Endodermal cell (in vitro differentiated cells): Measurements from ENCODE around the gene LDAH. TPM values are rescaled to one million over a fixed set of nuclear protein-coding genes. Genes with fewer than 3 reads are reported as not detected.

Experiments used
- DNase-seq: peaks from one replicate; pipeline ENCODE4 v3.0.0-alpha.2; 2017
- H3K27ac ChIP-seq: 2 replicates; pipeline ENCODE4 v1.5.1; 2013; ENCODE audit warnings: mild to moderate bottlenecking, low read depth, low read length, moderate library complexity
- H3K27me3 ChIP-seq: 2 replicates; pipeline ENCODE4 v1.6.1; 2013; ENCODE audit warnings: mild to moderate bottlenecking, low read length, moderate library complexity; ENCODE audit not compliant: insufficient read depth, control insufficient read depth, poor library complexity, severe bottlenecking
- H3K36me3 ChIP-seq: 2 replicates; pipeline ENCODE4 v1.7.0; 2013; ENCODE audit warnings: mild to moderate bottlenecking, low read length, moderate library complexity; ENCODE audit not compliant: control insufficient read depth, insufficient read depth
- H3K4me1 ChIP-seq: one replicate; pipeline ENCODE4 v1.7.0; 2013; ENCODE audit warnings: low read length; ENCODE audit not compliant: control insufficient read depth, insufficient read depth
- H3K4me3 ChIP-seq: 2 replicates; pipeline ENCODE4 v1.5.1; 2013; ENCODE audit warnings: mild to moderate bottlenecking, low read length, moderate library complexity
- H3K9ac ChIP-seq: 2 replicates; pipeline ENCODE4 v1.6.1; 2013; ENCODE audit warnings: mild to moderate bottlenecking, low read length, moderate library complexity; ENCODE audit not compliant: poor library complexity, severe bottlenecking; ENCODE audit errors: extremely low read depth
- H3K9me3 ChIP-seq: 2 replicates; pipeline ENCODE4 v1.6.1; 2013; ENCODE audit warnings: mild to moderate bottlenecking, low read length, moderate library complexity; ENCODE audit not compliant: control insufficient read depth
- H3K27ac Mint-ChIP-seq: 2 replicates; pipeline ENCODE4 v1.8.0; 2020; ENCODE audit warnings: mixed read lengths
- H3K27me3 Mint-ChIP-seq: 2 replicates; pipeline ENCODE4 v1.8.0; 2021; ENCODE audit warnings: mild to moderate bottlenecking, mixed read lengths; ENCODE audit not compliant: insufficient read depth
- H3K36me3 Mint-ChIP-seq: 2 replicates; pipeline ENCODE4 v1.8.0; 2020; ENCODE audit warnings: low read depth, mixed read lengths
- H3K4me1 Mint-ChIP-seq: 2 replicates; pipeline ENCODE4 v1.8.0; 2020; ENCODE audit warnings: mixed read lengths
- H3K4me3 Mint-ChIP-seq: 2 replicates; pipeline ENCODE4 v1.8.0; 2020; ENCODE audit warnings: mild to moderate bottlenecking, moderate library complexity, mixed read lengths
- H3K9me3 Mint-ChIP-seq: 2 replicates; pipeline ENCODE4 v1.8.0; 2020; ENCODE audit warnings: mild to moderate bottlenecking, mixed read lengths
- WGBS, 2 experiments: methylation state at CpG; one replicate each; pipeline versions ENCODE4 v1.1.5 to v1.1.7; 2013; ENCODE audit warnings: missing lambda C conversion rate in 2 of 2, mixed read lengths in 1 of 2; ENCODE audit not compliant: insufficient coverage in 1 of 2, insufficient read length in 1 of 2; 5-methylcytosine and 5-hydroxymethylcytosine counted together
- total RNA-seq, 2 donors: library from RNA; stranded (reverse); fragmentation: NEBNext Ultra II Directional in 1 of 2; extraction: Animal tissue kit (Norgen Biotek cat#: 25700) in 1 of 2; gene quantifications; 2 replicates in 1 of 2; 3 replicates in 1 of 2; pipeline ENCODE4 v1.2.1, GENCODE V29; 2021
- TF ChIP-seq, protein P1 (sequence below): fragments of 200-600 bp; sonication (generic); conservative IDR thresholded peaks from 2 replicates; pipeline ENCODE4 v1.5.0; 2021; ENCODE audit warnings: antibody characterized with exemption, mild to moderate bottlenecking

Gene LDAH
- total RNA-seq, 2 donors from 2014 or later = 28.7 to 42.2 TPM

DNA sequence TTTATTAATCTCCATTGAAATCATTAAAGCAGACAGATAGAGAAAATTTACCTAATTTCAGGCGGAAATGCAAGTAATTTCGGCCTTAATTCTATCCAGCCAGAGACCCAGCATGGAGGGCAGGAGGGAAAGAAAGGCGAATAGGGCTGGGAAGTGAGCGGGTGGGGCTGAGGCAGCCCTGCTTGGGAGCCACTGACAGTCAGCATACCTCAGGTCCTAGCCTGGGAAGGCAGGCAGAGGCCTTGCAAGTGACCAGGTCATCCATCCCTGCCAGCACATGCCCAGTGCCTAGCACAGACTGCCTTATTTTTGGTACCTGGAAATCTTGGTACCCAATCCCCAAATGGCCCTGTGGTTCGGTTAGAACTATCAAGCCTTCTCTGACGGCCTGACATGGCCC, 154.4 kb downstream of the LDAH start:
- Mint-ChIP-seq H3K36me3 (no peaks in the 10 kb centered on the region), H3K4me1 (peaks cover 7% of the 10 kb centered on the region), H3K27me3 (peaks cover 90% of the 10 kb centered on the region), H3K27ac (no peak overlapping the region), H3K4me3 (peak overlapping the region; percentile 47), H3K9me3 (peaks cover 15% of the 10 kb centered on the region)
- Histone ChIP-seq H3K27me3 (peaks cover 96% of the 10 kb centered on the region), H3K36me3 (no peaks in the 10 kb centered on the region), H3K9me3 (no peaks in the 10 kb centered on the region), H3K27ac (no peak overlapping the region), H3K4me3 (no peak overlapping the region), H3K9ac (no peak overlapping the region), H3K4me1 (no peaks in the 10 kb centered on the region)
- 63 to 81% methylated on average over 6 of the region's 6 CpGs for WGBS, 2 experiments
- TF ChIP-seq, protein P1, sequence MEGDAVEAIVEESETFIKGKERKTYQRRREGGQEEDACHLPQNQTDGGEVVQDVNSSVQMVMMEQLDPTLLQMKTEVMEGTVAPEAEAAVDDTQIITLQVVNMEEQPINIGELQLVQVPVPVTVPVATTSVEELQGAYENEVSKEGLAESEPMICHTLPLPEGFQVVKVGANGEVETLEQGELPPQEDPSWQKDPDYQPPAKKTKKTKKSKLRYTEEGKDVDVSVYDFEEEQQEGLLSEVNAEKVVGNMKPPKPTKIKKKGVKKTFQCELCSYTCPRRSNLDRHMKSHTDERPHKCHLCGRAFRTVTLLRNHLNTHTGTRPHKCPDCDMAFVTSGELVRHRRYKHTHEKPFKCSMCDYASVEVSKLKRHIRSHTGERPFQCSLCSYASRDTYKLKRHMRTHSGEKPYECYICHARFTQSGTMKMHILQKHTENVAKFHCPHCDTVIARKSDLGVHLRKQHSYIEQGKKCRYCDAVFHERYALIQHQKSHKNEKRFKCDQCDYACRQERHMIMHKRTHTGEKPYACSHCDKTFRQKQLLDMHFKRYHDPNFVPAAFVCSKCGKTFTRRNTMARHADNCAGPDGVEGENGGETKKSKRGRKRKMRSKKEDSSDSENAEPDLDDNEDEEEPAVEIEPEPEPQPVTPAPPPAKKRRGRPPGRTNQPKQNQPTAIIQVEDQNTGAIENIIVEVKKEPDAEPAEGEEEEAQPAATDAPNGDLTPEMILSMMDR = no peak
- DNase-seq = peak; percentile 39

GRCh38 chr2:20667531-20668401, 155.1 kb downstream of the LDAH start:
- Histone ChIP-seq H3K27me3 (peaks cover 96% of the 10 kb centered on the region), H3K4me1 (no peaks in the 10 kb centered on the region), H3K9ac (no peak overlapping the region), H3K9me3 (no peaks in the 10 kb centered on the region), H3K36me3 (no peaks in the 10 kb centered on the region), H3K4me3 (no peak overlapping the region), H3K27ac (no peak overlapping the region)
- peak; percentile 76 for DNase-seq
- 3 to 10% methylated on average over 31 to 39 of the region's 39 CpGs for WGBS, 2 experiments
- H3K27ac Mint-ChIP-seq = no peak overlapping the region
- peak overlapping the region; percentile 47 for H3K4me3 Mint-ChIP-seq
- TF ChIP-seq, protein P1 = no peak
- H3K27me3 Mint-ChIP-seq = peaks cover 94% of the 10 kb centered on the region
- H3K4me1 Mint-ChIP-seq = peaks cover 7% of the 10 kb centered on the region
- peaks cover 15% of the 10 kb centered on the region for H3K9me3 Mint-ChIP-seq
- H3K36me3 Mint-ChIP-seq = no peaks in the 10 kb centered on the region

DNA sequence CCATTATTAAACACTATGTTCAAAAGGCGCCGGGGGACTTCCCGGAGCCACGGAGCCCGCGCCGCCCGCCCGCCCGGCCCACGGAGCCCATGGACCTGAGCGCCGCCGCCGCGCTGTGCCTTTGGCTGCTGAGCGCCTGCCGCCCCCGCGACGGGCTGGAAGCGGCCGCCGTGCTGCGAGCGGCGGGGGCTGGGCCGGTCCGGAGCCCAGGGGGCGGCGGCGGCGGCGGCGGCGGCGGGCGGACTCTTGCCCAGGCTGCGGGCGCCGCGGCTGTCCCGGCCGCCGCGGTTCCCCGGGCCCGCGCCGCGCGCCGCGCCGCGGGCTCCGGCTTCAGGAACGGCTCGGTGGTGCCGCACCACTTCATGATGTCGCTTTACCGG, 155.8 kb downstream of the LDAH start:
- Histone ChIP-seq H3K9ac (no peak overlapping the region), H3K4me1 (no peaks in the 10 kb centered on the region), H3K4me3 (no peak overlapping the region), H3K9me3 (no peaks in the 10 kb centered on the region), H3K27ac (no peak overlapping the region), H3K27me3 (peaks cover 96% of the 10 kb centered on the region), H3K36me3 (no peaks in the 10 kb centered on the region)
- 0% methylated on average over 1 to 62 of the region's 62 CpGs for WGBS, 2 experiments
- Mint-ChIP-seq H3K4me3 (peak overlapping the region; percentile 57), H3K27me3 (peaks cover 94% of the 10 kb centered on the region), H3K9me3 (peaks cover 15% of the 10 kb centered on the region), H3K27ac (no peak overlapping the region), H3K4me1 (peaks cover 3% of the 10 kb centered on the region), H3K36me3 (no peaks in the 10 kb centered on the region)
- DNase-seq = no peak
- TF ChIP-seq, protein P1 = peak; percentile 48
